Endothelial cell of hepatic sinusoid (primary cell): ENCODE results near the gene ECSCR.
"Not testable (repeated sequence)": the region's sequence is repeated elsewhere in the genome, so short reads cannot be mapped to it uniquely, and the experiment has no call there.

Source experiments
- in situ Hi-C: cut with HindIII; loops from 2 replicates; pipeline ENCODE4 v1.10.0; 2017; ENCODE audit warnings: low sequenced_read_pairs

The ECSCR gene

DNA sequence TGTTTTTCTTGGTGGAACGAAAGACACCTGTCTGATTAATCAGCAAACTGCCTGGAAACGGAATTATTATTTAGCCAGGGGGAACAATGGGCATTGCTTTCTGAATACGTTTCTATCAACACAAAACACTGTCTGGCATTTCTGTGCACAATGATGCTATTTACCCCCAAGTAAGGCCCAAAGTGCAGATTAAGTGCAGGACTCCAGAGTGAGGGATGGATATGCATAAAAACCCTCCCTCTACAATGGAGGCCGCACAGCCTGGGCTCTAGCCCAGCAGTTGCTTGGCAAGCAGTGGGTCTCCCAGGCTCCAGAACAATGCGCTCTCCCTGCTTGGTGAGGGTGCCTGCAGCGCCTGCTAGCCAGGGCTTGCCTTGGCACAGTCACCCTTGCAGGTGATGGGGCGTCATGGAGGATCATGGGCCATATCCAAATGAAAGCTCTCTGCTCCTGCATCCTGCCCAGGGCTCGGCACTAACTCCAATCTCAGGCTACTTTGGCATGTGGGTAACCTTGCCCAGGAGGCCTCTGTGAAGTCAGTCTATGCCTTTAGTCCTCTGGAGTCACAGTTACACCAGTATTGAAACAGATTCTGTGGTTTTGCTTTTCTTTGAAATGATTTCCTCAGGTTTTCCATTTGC is 47.2 kb downstream of the ECSCR start:
- in situ Hi-C loops: no loop called here

DNA sequence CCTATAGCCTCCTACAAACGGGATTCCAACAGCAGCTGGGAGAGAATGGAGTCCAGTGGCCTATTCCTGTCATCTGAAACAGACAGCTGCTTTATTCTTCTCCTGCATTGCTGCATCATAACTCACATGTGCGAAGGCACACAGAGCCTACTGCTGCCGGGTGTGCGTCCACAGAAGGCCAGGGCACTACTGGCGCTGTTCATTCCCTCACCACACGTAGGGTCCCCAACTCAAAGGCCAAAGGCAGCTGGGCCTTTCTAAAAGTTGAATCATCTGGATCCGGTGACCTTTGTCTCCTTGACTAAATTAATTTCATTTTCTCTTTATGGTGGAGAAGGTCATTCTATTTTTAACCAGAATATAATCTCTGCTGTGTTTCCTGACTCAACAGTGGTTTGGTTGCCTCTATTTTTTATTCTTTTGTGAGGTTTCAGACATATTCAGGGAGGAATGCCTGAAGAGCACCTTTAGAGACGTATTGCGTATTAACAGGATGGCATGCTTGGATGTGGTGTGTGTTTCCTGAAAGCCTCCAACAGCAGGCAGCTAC is 47.9 kb downstream of the ECSCR start:
- in situ Hi-C loops: loop anchor here (5.0 kb wide), 1 partner anchor 108 kb away; no protein-coding TSS in a partner anchor

DNA sequence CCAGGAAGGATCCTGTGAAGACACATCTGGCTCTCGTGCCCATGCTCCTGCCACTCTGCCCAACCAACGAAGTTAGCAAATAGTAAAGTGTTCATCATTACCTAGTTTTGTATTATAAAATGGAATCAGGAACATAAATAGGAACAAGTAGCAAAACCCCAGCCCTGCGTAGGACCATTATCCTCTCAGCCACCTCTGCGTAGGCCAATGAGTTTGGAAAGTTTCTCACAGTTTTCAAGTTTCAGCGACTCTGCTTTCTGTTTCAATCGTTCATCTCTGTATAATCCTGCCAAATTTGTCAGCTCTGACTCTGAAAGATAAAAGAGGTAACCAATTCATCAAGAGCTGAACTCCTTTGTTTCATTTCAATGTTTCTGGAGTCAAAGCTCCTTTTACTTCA is 48.6 kb downstream of the ECSCR start:
- in situ Hi-C loops: loop anchor here (5.0 kb wide), 1 partner anchor 108 kb away; no protein-coding TSS in a partner anchor

DNA sequence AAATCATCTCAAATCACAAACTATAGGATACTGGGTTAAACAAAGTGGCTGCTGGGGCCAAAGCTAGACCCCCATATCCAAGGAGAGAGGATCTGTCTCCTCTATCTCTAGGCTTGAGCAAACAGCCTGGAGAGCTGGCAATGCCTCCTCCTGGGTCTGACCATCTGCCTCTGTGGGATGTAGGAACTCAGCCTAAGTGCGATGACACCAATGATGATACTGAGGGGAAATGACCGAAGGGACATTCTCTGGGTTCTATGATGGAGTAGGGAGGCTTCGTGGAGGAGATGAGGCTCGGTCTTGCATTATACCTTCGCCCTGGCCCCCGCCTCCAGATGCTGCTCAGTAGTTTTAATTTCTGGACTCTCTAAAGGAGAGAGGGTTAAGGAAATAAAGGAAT is 49.4 kb downstream of the ECSCR start:
- in situ Hi-C loops: loop anchor here (5.0 kb wide), 1 partner anchor 109 kb away; no protein-coding TSS in a partner anchor

DNA sequence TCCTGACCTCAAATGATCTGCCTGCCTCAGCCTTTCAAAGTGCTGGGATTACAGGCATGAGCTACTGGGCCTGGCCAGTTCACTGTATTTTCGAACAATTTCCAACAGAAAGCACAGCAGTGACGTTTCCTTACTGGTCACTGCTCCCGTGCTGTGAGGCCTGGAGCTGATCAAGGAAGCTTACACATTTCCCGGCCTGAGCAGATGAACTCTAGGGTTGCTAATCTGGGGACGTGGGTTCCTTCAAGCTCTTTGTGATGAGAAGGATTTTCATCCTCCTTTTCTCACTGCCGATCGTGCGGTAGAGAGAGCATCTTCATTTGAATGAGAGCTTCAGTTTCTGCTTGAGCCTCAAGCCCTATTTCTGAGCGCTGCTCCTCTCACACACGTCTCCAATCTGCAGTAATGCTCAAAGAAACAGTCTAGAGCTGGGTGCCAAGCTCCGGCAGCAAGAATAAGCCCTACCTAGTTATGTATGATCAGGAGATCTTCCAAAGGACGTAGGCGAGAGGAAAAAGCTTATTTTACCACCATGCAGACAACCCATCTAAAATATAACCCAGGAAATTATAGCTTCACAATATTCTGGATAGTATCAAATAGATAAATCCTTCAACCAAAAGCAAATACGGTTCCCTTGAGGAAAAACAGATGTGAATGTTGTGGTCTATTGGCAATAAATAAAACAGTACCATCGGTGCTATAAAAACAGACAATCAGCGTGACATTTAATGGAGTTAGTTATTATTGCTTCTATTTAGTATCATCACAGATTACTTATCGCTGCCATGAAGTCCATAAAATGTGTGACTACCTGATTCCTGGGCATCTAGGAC is 51.3 kb downstream of the ECSCR start:
- in situ Hi-C loops: loop anchor here (5.0 kb wide), 1 partner anchor 111 kb away; no protein-coding TSS in a partner anchor

DNA sequence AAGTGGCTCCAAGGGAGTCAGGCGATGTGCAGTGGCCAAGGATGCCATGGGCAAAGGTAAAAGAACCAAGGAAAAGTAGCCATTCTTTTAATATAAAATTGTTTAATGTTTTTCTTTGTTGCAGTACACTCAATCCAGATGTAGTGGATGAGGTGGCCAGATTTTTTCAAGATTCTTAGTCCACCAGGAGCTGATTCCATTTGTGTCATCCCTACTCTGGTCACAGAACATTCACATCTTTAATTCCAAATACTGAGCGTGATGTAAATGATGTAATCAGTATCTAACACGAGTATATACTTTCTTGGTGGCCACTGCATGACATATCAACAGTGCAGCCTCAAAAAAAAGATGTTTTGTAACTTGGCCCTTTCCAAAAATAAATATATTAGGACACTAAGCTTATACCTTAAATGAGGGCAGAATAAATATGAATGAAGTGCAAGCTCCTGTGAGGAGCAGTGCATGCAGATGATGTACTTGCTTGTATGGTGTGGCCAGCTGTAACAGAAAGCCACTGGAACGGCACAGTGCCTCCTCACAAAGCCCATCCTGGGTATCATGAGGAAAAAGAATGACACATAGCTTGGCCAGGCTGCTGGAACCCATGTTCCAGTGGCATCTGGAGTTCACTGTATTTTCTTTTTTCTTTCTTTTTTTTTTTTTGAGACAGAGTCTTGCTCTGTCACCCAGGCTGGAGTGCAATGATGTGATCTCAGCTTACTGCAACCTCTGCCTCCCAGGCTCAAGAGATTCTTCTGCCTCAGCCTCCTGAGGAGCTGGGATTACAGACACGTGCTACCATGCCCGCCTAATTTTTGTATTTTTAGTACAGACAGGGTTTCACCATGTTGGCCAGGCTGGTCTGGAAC is 52.2 kb downstream of the ECSCR start:
- in situ Hi-C loops: loop anchor here (5.0 kb wide), 1 partner anchor 112 kb away; no protein-coding TSS in a partner anchor

DNA sequence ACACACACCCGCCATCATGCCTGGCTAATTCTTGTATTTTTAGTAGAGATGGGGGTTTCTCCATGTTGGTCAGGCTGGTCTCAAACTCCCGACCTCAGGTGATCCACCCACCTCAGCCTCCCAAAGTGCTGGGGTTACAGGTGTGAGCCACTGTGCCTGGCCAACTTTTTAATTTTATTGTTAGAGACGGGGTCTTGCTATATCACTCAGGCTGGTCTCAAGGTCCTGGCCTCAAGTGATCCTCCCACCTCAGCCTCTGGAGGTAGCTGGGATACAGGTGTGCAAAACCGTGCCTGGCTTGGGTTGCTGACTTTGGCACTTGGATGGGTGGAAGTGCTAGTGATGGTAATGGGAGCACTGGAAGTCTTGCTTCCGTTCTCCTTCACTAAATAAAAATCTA is 53.4 kb downstream of the ECSCR start:
- in situ Hi-C loops: not testable (repeated sequence)

DNA sequence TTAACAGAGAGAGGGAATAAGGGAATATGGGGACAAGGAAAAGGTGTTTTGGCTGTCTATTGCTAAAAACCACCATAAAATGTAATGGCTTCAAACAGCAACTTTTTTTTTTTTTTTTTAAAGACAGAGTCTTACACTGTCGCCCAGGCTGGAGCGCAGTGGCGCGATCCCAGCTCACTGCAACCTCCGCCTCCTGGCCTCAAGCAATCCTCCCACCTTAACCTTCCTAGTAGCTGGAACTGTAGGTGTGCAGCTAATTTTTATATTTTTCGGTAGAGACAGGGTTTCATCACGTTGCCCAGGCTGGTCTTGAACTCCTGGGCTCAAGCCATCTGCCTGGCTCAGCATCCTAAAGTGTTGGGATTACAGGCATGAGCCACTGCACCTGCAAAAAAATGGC is 54.4 kb downstream of the ECSCR start:
- in situ Hi-C loops: no loop called here

DNA sequence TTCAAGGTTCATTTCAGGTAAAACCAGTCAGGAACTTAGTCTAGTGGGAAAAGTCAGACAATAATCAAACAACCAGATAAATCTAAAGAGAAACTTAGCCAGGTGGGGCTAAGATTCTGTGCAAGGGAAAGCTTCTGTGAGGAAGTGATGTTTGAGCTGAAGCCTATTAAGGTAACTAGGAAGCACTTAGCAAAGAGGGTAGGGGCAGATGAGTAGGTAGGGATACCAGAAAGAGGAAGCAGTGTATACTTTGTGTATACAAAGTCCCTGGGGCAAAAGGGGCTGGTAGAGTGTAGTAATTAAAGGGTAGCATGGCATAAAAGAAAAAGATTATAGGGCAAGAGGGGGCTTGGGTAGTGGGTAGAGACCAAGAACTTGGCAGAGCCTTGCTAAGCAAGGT is 55.0 kb downstream of the ECSCR start:
- in situ Hi-C loops: no loop called here

DNA sequence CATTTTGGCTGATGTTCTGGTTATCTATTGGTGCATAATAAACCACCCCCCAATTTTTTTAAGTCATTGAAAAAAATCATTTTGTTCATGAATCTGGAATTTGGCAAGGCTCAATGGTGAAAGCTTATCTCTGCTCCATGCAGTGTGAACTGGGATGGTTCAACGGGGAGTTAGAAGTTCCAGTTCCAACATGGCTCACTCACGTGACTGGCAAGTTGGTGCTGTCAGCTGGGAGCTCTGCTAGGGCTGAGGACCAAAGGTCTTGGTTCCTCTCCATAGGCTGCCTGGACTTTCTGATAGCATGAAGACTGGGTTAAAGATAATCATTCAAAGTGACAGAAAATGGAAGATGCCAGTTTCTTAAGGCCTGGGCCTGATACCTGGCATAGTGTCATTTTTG is 55.6 kb downstream of the ECSCR start:
- in situ Hi-C loops: no loop called here

DNA sequence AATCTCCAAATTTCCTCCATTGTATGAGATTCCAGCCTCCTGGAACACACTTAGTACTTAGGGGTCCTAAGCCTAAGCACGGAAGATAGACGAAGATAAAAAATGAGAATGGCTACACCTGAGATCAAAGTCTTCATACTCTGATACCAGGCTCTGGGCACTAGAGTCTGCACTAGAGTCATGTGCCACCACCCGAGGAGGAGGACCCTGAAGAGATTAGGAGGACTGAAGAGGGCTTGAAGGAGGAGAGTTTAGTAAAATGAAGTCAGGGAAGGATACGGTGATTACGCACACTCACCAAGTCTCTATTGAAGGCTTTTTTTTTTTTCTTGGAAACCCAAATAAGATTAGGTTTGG is 58.1 kb downstream of the ECSCR start:
- in situ Hi-C loops: no loop called here

DNA sequence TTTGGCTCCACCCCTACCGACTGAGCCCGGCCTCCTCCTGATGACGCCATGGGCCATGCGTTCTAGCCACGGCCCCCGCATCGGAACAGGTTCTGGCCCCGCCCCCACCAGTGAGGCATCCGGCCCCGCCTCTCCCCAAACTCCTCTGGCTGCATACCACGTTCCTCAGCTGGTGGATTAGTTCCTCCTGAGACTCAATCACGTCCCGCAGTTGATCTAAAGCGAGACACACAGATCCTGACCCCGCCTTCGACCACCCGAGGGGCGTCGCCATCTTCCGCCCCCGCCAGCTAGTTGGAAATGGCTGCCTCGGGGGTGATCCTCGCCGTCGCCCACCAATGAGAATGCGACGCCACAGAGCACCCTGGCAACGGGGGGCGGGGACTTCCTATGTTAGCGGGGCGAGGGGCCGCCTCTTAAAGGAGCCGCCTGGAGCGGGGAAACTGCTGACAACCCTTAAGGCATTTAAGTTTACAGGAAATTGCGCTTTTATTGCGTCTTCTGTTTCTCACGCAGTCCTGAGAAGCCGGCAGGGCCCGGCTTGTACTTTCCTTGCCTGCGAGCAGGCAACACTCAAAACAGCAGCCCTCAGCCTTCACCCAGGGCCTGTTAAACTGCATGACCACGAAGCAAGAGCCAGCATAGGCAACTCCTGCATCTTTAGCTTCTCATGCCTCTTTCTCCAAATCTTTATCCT is 58.6 kb downstream of the ECSCR start, which contains the start of gene SPATA24:
Gene SPATA24 (minus strand): TSS at position 303 of the 697 bp plus-strand sequence. CDS start 29 bp downstream, at position 274.
- in situ Hi-C loops: no loop called here

DNA sequence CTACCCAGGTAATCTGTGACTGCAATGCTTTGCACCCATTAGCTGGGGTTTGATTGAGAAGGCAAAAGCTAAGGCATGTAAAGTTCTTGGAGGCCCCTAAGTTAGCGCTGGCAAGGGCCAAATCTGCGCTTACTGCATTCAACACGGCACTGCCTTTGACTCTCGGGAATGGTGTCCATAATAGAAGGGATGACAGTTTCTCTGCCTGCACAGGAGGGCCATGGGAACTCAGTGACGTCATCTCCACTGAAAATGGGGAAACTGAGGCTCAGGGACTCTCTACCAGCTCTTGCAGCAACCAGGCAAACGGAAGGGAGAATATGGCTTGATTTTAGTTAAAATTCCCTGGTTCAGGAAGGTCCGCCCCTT is 59.1 kb downstream of the ECSCR start:
- in situ Hi-C loops: no loop called here

DNA sequence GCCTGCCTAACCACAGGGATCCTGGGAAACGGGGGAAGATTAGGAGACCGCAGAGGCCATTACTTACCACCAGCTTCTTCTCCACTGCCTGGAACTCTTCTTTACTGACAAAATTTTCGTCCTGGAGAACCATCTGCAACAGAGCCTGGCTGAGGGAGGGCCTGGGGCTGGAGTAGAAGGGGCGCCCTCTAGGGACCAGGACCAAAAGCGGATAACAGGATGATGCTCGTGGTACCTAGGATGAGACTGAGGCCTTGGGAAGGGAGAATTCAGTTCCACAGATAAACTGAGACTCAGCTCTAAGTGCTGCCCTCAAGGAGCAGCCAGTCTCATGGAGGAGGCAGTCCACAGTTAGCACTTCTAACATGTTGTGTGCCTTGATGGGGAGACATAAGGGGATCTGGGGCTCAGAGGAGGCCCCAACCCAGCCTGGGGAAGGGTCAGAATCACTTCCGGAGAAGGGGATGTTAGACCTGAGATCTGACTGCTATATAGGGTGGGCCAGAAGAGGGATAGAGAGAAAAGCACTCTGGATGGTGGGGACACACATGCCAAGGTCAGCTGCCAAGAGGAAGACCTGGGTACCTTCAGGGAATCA is 59.9 kb downstream of the ECSCR start:
- in situ Hi-C loops: no loop called here

DNA sequence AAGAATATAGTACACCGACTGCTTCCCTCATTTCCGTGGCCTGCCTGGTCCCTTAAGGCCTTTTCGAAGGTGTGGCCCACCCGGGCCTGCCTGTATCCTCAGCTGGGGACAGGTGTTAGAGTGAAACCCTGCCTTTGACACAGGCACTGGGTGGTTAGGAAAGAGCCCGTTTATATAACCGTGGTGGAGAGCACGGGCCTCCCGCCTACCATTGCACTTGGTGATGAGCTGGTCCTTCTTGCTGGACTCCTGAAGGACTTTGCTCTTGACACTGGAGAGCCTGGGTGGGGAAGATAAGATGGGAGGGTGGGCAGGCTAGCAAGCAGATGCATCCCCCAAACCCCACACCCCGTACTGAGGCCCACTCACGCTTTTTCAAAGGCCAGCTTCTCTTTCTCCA is 61.0 kb downstream of the ECSCR start:
- in situ Hi-C loops: no loop called here

DNA sequence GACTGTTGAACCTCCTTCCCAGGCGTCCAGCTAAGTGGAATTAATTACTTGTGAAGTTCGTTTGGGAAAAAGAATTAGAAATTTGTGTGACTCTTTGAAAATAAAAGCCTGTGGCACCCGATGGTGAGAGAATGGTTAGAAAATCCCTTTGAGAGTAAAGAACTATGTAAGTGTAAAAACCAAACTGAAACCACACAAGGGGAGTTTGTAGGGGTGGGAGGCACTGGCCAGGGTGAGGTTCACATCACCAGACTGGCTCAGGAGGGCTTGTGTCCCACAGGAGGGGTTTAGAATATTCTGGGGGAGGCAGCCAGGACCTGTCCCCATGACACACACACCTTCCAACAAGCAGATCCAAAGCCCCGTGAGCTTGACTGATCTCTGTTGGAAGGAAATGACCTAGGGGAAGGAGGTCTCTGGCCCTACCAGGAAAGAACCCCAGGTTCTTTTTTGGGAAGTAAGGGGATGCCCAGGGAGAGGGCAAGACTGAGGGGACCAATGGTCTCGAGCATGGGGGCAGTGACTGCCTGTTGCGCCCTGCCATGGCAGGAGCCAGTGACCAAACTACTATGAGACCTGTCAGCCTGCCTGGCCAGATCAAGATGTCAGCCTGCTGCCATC is 62.9 kb downstream of the ECSCR start:
- in situ Hi-C loops: loop anchor here (5.0 kb wide), 1 partner anchor 57 kb away; the partner anchor contains the start of gene PAIP2
